KMS-11 (cell line): Measurements from ENCODE around the gene C1GALT1.

Experiments
- H2AFZ ChIP-seq: fragments of 200-600 bp; sonication (generic); 2 replicates; pipeline ENCODE4 v1.6.1; 2016; ENCODE audit warnings: antibody characterized with exemption, mixed run types, low read depth
- H3K27ac ChIP-seq: fragments of 200-600 bp; sonication (generic); 2 replicates; pipeline ENCODE4 v1.6.1; 2016; ENCODE audit warnings: mild to moderate bottlenecking, mixed run types
- H3K27me3 ChIP-seq: fragments of 200-600 bp; sonication (generic); 2 replicates; pipeline ENCODE4 v1.6.1; 2017; ENCODE audit warnings: mild to moderate bottlenecking, low read depth, mixed run types, moderate library complexity; ENCODE audit not compliant: insufficient read depth
- H3K36me3 ChIP-seq: fragments of 200-600 bp; sonication (generic); 2 replicates; pipeline ENCODE4 v1.6.1; 2017; ENCODE audit warnings: mild to moderate bottlenecking, mixed run types; ENCODE audit not compliant: insufficient read depth
- H3K4me1 ChIP-seq: fragments of 200-600 bp; sonication (generic); 2 replicates; pipeline ENCODE4 v1.6.1; 2016; ENCODE audit warnings: mild to moderate bottlenecking, low read depth, mixed run types; ENCODE audit not compliant: poor library complexity, severe bottlenecking
- H3K4me2 ChIP-seq: fragments of 200-600 bp; sonication (generic); 2 replicates; pipeline ENCODE4 v1.7.0; 2016; ENCODE audit warnings: mild to moderate bottlenecking, mixed run types
- H3K4me3 ChIP-seq: fragments of 200-600 bp; sonication (generic); IDR thresholded peaks from 2 replicates; pipeline ENCODE4 v1.6.1; 2017; ENCODE audit warnings: low read depth, low read length, mixed read lengths; ENCODE audit not compliant: insufficient read depth
- H3K79me2 ChIP-seq: fragments of 200-600 bp; sonication (generic); 2 replicates; pipeline ENCODE4 v1.6.1; 2016; ENCODE audit warnings: low read depth, mixed run types; ENCODE audit not compliant: insufficient read depth
- H3K9ac ChIP-seq: fragments of 200-600 bp; sonication (generic); 2 replicates; pipeline ENCODE4 v1.6.1; 2016; ENCODE audit warnings: mild to moderate bottlenecking, mixed run types
- H4K20me1 ChIP-seq: fragments of 200-600 bp; sonication (generic); 2 replicates; pipeline ENCODE4 v1.6.1; 2016; ENCODE audit warnings: mild to moderate bottlenecking, mixed run types; ENCODE audit not compliant: insufficient read depth
- TF ChIP-seq, protein P1 (sequence below): fragments of 200-600 bp; sonication (generic); conservative IDR thresholded peaks from 2 replicates; pipeline ENCODE4 v1.6.1; 2017; ENCODE audit warnings: low read depth, mild to moderate bottlenecking, antibody characterized with exemption, low read length, moderate library complexity, mixed read lengths

The C1GALT1 gene

DNA sequence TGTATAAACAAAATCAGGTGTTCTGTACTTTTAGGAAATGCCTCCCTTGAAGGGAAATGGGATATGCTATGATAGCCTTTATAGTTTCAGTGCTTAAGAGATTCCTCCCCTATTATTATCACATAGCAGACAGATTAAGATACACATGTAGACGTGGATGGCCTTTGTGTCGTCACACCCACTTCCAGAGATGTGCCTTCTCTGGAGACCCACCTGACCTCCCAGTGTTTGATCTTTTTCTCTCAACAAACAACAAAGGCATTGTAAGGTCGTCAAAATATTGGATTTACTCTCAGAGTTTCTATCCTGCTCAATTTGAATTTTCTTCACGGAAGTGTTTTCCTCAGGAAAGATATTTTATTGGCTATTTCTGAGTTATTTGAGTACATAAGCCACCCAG is 25.7 kb upstream of the C1GALT1 start:
- Histone ChIP-seq H3K4me3 (no peak overlapping the region), H4K20me1 (no peaks in the 10 kb centered on the region), H3K27ac (peak overlapping the region; percentile 71), H2AFZ (peak overlapping the region; percentile 5), H3K79me2 (no peaks in the 10 kb centered on the region), H3K9ac (peak overlapping the region; percentile 28; the same call in 1 of the 2 replicates), H3K36me3 (no peaks in the 10 kb centered on the region), H3K4me1 (peaks cover 45% of the 10 kb centered on the region), H3K27me3 (no peaks in the 10 kb centered on the region), H3K4me2 (peak overlapping the region; percentile 97)
- TF ChIP-seq, protein P1, sequence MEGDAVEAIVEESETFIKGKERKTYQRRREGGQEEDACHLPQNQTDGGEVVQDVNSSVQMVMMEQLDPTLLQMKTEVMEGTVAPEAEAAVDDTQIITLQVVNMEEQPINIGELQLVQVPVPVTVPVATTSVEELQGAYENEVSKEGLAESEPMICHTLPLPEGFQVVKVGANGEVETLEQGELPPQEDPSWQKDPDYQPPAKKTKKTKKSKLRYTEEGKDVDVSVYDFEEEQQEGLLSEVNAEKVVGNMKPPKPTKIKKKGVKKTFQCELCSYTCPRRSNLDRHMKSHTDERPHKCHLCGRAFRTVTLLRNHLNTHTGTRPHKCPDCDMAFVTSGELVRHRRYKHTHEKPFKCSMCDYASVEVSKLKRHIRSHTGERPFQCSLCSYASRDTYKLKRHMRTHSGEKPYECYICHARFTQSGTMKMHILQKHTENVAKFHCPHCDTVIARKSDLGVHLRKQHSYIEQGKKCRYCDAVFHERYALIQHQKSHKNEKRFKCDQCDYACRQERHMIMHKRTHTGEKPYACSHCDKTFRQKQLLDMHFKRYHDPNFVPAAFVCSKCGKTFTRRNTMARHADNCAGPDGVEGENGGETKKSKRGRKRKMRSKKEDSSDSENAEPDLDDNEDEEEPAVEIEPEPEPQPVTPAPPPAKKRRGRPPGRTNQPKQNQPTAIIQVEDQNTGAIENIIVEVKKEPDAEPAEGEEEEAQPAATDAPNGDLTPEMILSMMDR, result no peak

DNA sequence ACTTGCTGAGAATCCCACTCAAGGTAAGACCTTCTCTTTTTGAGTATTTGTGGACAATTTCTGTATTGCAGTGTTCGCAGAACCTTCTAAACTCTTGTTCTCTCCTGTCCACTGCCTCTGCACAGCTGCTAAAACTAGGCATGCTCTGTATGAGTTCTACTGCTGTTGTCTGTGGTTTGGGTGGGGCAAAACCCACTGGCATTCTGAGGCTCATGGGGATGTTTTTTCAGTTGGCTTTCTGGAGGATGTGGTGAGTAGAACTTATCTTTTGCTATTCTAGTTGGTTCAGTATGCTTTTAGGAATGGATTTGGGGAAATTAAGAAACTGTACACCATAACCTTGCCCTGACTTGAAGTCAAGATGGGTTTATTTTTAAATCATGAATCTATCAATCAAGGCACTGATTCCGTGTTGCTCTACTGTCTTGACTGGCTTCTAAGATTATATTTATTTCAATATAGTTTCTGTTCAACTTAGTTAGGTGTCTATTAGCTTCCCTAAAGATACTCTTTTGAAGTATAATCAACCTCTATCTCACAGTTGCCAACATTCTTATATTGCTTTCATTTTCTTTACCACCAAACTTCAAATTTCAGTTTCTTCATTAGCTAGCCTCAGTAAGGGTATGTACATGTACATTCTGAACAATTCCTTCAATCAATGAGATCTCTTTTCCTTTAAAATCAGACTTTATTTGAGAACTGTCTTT is 25.0 kb upstream of the C1GALT1 start:
- Histone ChIP-seq H2AFZ (peak overlapping the region; percentile 5), H3K27ac (peak overlapping the region; percentile 71), H3K9ac (peak overlapping the region; percentile 28), H4K20me1 (no peaks in the 10 kb centered on the region), H3K36me3 (no peaks in the 10 kb centered on the region), H3K4me1 (peaks cover 45% of the 10 kb centered on the region), H3K27me3 (no peaks in the 10 kb centered on the region), H3K79me2 (no peaks in the 10 kb centered on the region), H3K4me2 (peak overlapping the region; percentile 97), H3K4me3 (no peak overlapping the region)
- TF ChIP-seq, protein P1, result no peak

DNA sequence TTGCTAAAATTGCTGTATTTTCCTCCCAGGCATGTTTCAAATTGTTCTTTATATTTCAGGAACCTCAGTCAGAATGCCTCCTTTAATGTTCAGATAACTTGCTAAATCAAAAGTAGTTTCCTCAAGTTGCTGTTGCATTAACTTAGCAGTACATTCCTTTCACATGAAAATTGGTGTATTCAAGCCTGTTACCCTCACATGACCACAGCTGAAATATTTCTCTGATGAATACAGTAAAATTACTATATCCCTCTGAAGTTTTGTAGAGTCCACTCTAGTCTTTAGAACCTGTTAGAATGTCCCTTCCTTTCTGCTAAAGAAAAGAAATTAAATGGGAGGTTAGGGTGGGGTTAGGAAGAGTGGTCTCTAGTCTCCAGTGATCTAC is 24.5 kb upstream of the C1GALT1 start:
- H3K4me3 ChIP-seq, result no peak overlapping the region
- H3K4me2 ChIP-seq, result peak overlapping the region; percentile 97
- peaks cover 45% of the 10 kb centered on the region for H3K4me1 ChIP-seq
- TF ChIP-seq, protein P1, result no peak
- peak overlapping the region; percentile 71 for H3K27ac ChIP-seq
- peak overlapping the region; percentile 28; the same call in 1 of the 2 replicates for H3K9ac ChIP-seq
- no peaks in the 10 kb centered on the region for H3K79me2 ChIP-seq
- H2AFZ ChIP-seq, result peak overlapping the region; percentile 5; the same call in 1 of the 2 replicates
- no peaks in the 10 kb centered on the region for H3K36me3 ChIP-seq
- no peaks in the 10 kb centered on the region for H3K27me3 ChIP-seq
- H4K20me1 ChIP-seq, result no peaks in the 10 kb centered on the region

DNA sequence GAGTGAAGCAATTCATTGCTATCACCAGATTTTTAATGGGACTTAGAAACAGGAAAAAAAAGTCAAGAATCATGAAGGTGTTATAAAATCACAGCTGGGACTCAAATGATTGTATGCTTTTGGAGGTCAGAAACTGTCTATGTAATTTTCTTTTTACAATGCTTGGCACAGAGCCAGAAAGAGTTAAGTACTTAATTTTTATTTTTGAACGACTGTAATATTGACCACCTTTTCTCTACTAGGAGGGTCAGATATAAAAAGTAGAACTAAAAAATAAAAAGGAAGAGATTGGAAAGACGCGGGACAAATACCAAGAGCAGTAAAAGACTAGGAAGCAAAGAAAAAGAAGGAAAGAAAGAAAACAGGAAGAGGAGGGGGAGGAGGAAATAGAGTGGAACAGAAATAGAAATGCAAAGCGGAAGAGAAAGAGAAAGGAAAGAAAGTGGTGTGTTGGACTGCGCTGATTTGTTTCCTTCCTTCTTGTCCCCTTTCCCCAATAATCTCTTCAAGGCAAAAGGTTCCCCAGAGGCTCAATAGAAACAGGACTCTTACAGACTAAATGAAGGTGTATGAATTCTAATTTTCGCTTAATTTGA is 23.2 kb upstream of the C1GALT1 start:
- Histone ChIP-seq H3K9ac (no peak overlapping the region), H3K36me3 (no peaks in the 10 kb centered on the region), H2AFZ (no peak overlapping the region), H3K4me2 (peak overlapping the region; percentile 97), H3K27ac (no peak overlapping the region), H3K4me3 (no peak overlapping the region), H3K27me3 (no peaks in the 10 kb centered on the region), H3K79me2 (no peaks in the 10 kb centered on the region), H4K20me1 (no peaks in the 10 kb centered on the region), H3K4me1 (peaks cover 45% of the 10 kb centered on the region)
- TF ChIP-seq, protein P1, result no peak
